ENCODE data around the gene CTAGE9. TPM values are rescaled to one million over a fixed set of nuclear protein-coding genes. Genes with fewer than 3 reads are reported as not detected.

The CTAGE9 gene
- polyA plus RNA-seq, 1 donor from 2014 or later, result not detected

DNA sequence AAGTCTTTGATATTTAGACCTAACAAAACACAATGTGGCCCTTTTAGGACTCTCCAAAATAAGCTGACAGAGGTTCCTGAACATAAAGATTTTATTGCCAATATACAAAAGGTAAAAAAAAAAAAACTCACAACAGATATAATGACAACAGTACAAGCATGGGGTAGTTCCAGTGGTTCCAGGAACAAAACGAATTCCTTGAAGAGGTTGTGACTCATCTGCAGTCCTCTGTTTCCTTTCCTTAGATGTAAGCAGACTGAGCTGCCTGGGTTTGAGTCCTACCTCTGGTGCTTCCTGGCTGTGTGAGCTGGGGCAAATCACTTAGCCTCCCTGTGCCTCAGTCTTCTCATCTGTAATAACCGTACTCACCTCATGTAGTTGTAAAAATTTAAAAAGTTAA is 13.3 kb upstream of the CTAGE9 start:
- Histone ChIP-seq H3K36me3 (ENCODE audit: insufficient read depth, low read length) (no peaks in the 10 kb centered on the region), H3F3A (ENCODE audit: insufficient read depth, low read length, poor library complexity, severe bottlenecking) (no peaks in the 10 kb centered on the region), H3K27ac (ENCODE audit: low read length) (no peak overlapping the region), H3K27me3 (ENCODE audit: insufficient read depth, low read depth, low read length) (no peaks in the 10 kb centered on the region), H3K9me2 (ENCODE audit: insufficient read depth, low read length) (no peaks in the 10 kb centered on the region), H2AFZ (ENCODE audit: low read depth, low read length) (no peak overlapping the region), H3K9ac (ENCODE audit: low read length) (no peak overlapping the region), H4K20me1 (ENCODE audit: insufficient read depth) (no peaks in the 10 kb centered on the region), H3K9me3 (ENCODE audit: low read length) (no peaks in the 10 kb centered on the region), H3K79me2 (replicated peaks; ENCODE audit: insufficient read depth, low read length) (no peaks in the 10 kb centered on the region), H3K4me3 (ENCODE audit: low read length) (no peak overlapping the region), H3K4me2 (ENCODE audit: low read length) (no peak overlapping the region)
- no peak for TF ChIP-seq RAD21 (conservative IDR thresholded peaks at IDR 0.05)
- TF ChIP-seq, protein P1, sequence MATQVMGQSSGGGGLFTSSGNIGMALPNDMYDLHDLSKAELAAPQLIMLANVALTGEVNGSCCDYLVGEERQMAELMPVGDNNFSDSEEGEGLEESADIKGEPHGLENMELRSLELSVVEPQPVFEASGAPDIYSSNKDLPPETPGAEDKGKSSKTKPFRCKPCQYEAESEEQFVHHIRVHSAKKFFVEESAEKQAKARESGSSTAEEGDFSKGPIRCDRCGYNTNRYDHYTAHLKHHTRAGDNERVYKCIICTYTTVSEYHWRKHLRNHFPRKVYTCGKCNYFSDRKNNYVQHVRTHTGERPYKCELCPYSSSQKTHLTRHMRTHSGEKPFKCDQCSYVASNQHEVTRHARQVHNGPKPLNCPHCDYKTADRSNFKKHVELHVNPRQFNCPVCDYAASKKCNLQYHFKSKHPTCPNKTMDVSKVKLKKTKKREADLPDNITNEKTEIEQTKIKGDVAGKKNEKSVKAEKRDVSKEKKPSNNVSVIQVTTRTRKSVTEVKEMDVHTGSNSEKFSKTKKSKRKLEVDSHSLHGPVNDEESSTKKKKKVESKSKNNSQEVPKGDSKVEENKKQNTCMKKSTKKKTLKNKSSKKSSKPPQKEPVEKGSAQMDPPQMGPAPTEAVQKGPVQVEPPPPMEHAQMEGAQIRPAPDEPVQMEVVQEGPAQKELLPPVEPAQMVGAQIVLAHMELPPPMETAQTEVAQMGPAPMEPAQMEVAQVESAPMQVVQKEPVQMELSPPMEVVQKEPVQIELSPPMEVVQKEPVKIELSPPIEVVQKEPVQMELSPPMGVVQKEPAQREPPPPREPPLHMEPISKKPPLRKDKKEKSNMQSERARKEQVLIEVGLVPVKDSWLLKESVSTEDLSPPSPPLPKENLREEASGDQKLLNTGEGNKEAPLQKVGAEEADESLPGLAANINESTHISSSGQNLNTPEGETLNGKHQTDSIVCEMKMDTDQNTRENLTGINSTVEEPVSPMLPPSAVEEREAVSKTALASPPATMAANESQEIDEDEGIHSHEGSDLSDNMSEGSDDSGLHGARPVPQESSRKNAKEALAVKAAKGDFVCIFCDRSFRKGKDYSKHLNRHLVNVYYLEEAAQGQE (IDR thresholded peaks at IDR 0.05; ENCODE audit: borderline replicate concordance), result no peak
- no peak for TF ChIP-seq EP300 (conservative IDR thresholded peaks at IDR 0.05; ENCODE audit: poor library complexity, severe bottlenecking)
- TF ChIP-seq EZH2 (IDR thresholded peaks at IDR 0.05; ENCODE audit: borderline replicate concordance, insufficient read depth, low read length, poor library complexity, severe bottlenecking), result no peak
- TF ChIP-seq POLR2AphosphoS5 (IDR thresholded peaks at IDR 0.05), result no peak
- no peak for TF ChIP-seq MXI1 (conservative IDR thresholded peaks at IDR 0.05; ENCODE audit: poor library complexity, severe bottlenecking)
- TF ChIP-seq TAF1 (IDR thresholded peaks at IDR 0.05; ENCODE audit: low read depth), result no peak
- no peak for TF ChIP-seq SMC3 (conservative IDR thresholded peaks at IDR 0.05; ENCODE audit: poor library complexity)
- TF ChIP-seq, protein P2, sequence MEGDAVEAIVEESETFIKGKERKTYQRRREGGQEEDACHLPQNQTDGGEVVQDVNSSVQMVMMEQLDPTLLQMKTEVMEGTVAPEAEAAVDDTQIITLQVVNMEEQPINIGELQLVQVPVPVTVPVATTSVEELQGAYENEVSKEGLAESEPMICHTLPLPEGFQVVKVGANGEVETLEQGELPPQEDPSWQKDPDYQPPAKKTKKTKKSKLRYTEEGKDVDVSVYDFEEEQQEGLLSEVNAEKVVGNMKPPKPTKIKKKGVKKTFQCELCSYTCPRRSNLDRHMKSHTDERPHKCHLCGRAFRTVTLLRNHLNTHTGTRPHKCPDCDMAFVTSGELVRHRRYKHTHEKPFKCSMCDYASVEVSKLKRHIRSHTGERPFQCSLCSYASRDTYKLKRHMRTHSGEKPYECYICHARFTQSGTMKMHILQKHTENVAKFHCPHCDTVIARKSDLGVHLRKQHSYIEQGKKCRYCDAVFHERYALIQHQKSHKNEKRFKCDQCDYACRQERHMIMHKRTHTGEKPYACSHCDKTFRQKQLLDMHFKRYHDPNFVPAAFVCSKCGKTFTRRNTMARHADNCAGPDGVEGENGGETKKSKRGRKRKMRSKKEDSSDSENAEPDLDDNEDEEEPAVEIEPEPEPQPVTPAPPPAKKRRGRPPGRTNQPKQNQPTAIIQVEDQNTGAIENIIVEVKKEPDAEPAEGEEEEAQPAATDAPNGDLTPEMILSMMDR (IDR thresholded peaks at IDR 0.05; ENCODE audit: poor library complexity, severe bottlenecking), result no peak

DNA sequence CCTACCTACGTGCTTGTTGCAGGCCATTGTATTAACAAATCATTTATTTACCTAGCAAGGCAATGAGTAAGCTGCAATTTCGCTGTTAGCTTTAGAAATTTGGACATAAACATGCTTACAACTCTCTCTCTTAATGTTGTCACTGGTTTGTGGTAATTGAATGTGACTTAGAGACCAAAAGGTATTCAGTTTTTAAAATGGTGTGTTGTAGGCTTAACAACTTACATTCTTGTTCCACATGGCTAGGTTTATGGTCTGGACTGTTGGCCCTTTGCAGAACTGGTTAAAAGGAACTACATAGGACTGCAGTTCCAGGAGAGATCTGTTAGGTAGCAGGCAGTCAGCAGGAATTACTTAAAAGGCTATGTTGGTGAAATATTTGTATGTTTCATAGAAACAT is 10.3 kb upstream of the CTAGE9 start:
- H4K20me1 ChIP-seq (ENCODE audit: insufficient read depth), result no peaks in the 10 kb centered on the region
- no peak overlapping the region for H2AFZ ChIP-seq (ENCODE audit: low read depth, low read length)
- no peaks in the 10 kb centered on the region for H3K9me2 ChIP-seq (ENCODE audit: insufficient read depth, low read length)
- H3K36me3 ChIP-seq (ENCODE audit: insufficient read depth, low read length), result no peaks in the 10 kb centered on the region
- no peak overlapping the region for H3K4me2 ChIP-seq (ENCODE audit: low read length)
- H3K27me3 ChIP-seq (ENCODE audit: insufficient read depth, low read depth, low read length), result no peaks in the 10 kb centered on the region
- H3K4me3 ChIP-seq (ENCODE audit: low read length), result no peak overlapping the region
- H3K9me3 ChIP-seq (ENCODE audit: low read length), result no peaks in the 10 kb centered on the region
- H3K27ac ChIP-seq (ENCODE audit: low read length), result no peak overlapping the region
- no peak overlapping the region for H3K9ac ChIP-seq (ENCODE audit: low read length)
- no peaks in the 10 kb centered on the region for H3K79me2 ChIP-seq (replicated peaks; ENCODE audit: insufficient read depth, low read length)
- TF ChIP-seq, protein P1 (IDR thresholded peaks at IDR 0.05; ENCODE audit: borderline replicate concordance), result no peak
- H3F3A ChIP-seq (ENCODE audit: insufficient read depth, low read length, poor library complexity, severe bottlenecking), result no peaks in the 10 kb centered on the region
